GM23248 (cell line): ENCODE measurements around the gene TMC8. TPM values are rescaled to one million over a fixed set of nuclear protein-coding genes. Genes with fewer than 3 reads are reported as not detected.
"Not testable (repeated sequence)": the region's sequence is repeated elsewhere in the genome, so short reads cannot be mapped to it uniquely, and the experiment has no call there.

Experiments
- DNase-seq: peaks from one replicate; pipeline ENCODE4 v3.0.0-alpha.2; 2015
- H2AFZ ChIP-seq: fragments of 200-600 bp; sonication (generic); 2 replicates; pipeline ENCODE4 v1.6.1; 2016; ENCODE audit warnings: antibody characterized with exemption
- H3F3A ChIP-seq: fragments of 200-600 bp; sonication (generic); 2 replicates; pipeline ENCODE4 v1.6.1; 2016; ENCODE audit warnings: mild to moderate bottlenecking, antibody characterized with exemption, mixed run types; ENCODE audit not compliant: insufficient read depth
- H3K27ac ChIP-seq: fragments of 200-600 bp; sonication (generic); 2 replicates; pipeline ENCODE4 v1.5.1; 2016; ENCODE audit warnings: mild to moderate bottlenecking
- H3K27me3 ChIP-seq: fragments of 200-600 bp; sonication (generic); replicated peaks from 2 replicates; pipeline ENCODE4 v1.6.1; 2016; ENCODE audit warnings: mild to moderate bottlenecking; ENCODE audit not compliant: insufficient read depth
- H3K36me3 ChIP-seq: fragments of 200-600 bp; sonication (generic); 2 replicates; pipeline ENCODE4 v1.6.1; 2016; ENCODE audit warnings: low read depth, mild to moderate bottlenecking
- H3K4me1 ChIP-seq: fragments of 200-600 bp; sonication (generic); 2 replicates; pipeline ENCODE4 v1.6.1; 2016; ENCODE audit warnings: mild to moderate bottlenecking; ENCODE audit not compliant: insufficient read depth
- H3K4me2 ChIP-seq: fragments of 200-600 bp; sonication (generic); one replicate; pipeline ENCODE4 v1.6.1; 2016; ENCODE audit warnings: mild to moderate bottlenecking; ENCODE audit not compliant: unreplicated experiment
- H3K4me3 ChIP-seq: fragments of 200-600 bp; sonication (generic); 2 replicates; pipeline ENCODE4 v1.5.1; 2016; ENCODE audit warnings: mild to moderate bottlenecking
- H3K79me2 ChIP-seq: fragments of 200-600 bp; sonication (generic); 2 replicates; pipeline ENCODE4 v1.6.1; 2016; ENCODE audit warnings: mild to moderate bottlenecking; ENCODE audit not compliant: insufficient read depth
- H3K9ac ChIP-seq: fragments of 200-600 bp; sonication (generic); 2 replicates; pipeline ENCODE4 v1.6.1; 2016; ENCODE audit warnings: mild to moderate bottlenecking
- H3K9me2 ChIP-seq: fragments of 200-600 bp; sonication (generic); 2 replicates; pipeline ENCODE4 v1.6.1; 2016; ENCODE audit warnings: mixed run types, mild to moderate bottlenecking, moderate library complexity; ENCODE audit not compliant: insufficient read depth
- H3K9me3 ChIP-seq: fragments of 200-600 bp; sonication (generic); one replicate; pipeline ENCODE4 v1.6.1; 2017; ENCODE audit warnings: low read depth
- H4K20me1 ChIP-seq: fragments of 200-600 bp; sonication (generic); 2 replicates; pipeline ENCODE4 v1.6.0; 2016; ENCODE audit not compliant: insufficient read depth
- EZH2 ChIP-seq: fragments of 200-600 bp; sonication (generic); IDR thresholded peaks from 2 replicates; pipeline ENCODE4 v1.6.1; 2018; ENCODE audit warnings: antibody characterized with exemption, mild to moderate bottlenecking; ENCODE audit not compliant: insufficient read depth, poor library complexity, severe bottlenecking
- EZH2phosphoT487 ChIP-seq: fragments of 200-600 bp; sonication (generic); IDR thresholded peaks from 2 replicates; pipeline ENCODE4 v1.6.1; 2018; ENCODE audit warnings: antibody characterized with exemption, moderate library complexity, mild to moderate bottlenecking, low read depth; ENCODE audit not compliant: insufficient read depth
- WGBS, 2 experiments: methylation state at CpG; one replicate each; pipeline ENCODE4 v1.1.6; 2015 to 2017; ENCODE audit warnings: low lambda C conversion rate in 2 of 2, low coverage in 1 of 2; ENCODE audit errors: missing lambda C conversion rate in 2 of 2; 5-methylcytosine and 5-hydroxymethylcytosine counted together
- in situ Hi-C: fragments of 300-500 bp; cut with MboI; formaldehyde crosslinking; loops from 2 replicates; pipeline ENCODE4 v1.15.0; 2020
- polyA plus RNA-seq: library from polyadenylated mRNA; unstranded; fragments of >200 nt; fragmentation: Nextera tagmentation; extraction: Ambion mirVana; gene quantifications from 2 replicates; pipeline ENCODE4 v1.2.1, GENCODE V29; 2016
- total RNA-seq: library from RNA; depleted of rRNA; stranded (reverse); fragments of >200 nt; shearing (Covaris generic); gene quantifications from 2 replicates; pipeline ENCODE4 v1.2.3, GENCODE V29; 2014

Gene TMC8
- total and polyA plus RNA-seq, 2 experiments from 2014 or later = not detected

DNA sequence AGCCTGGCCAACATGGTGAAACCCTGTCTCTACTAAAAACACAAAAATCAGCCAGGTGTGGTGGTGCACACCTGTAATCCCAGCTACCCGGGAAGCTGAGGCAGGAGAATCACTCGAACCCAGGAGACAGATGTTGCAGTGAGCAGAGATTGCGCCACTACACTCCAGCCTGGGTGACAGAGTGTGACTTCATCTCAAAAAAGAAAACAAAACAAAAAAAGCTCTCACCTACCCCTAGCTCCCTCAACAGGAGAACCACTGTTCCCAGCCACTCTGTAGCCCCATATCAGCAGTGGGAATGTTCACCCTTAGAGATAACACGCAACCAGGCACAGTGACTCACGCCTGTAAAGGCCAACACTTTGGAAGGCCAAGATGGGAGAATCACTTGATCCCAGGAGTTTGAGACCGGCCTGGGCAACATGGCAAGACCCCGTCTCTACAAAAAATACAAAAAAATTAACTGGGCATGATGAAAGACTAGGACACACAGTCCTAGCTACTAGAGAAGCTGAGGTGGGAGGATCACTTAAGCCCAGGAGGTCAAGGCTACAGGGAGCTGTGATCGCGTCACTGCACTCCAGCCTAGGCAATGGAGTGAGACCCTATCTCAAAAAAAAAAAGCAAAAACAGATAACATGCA is 5.4 kb downstream of the TMC8 start:
- Histone ChIP-seq H3K27ac (no peak overlapping the region), H3F3A (no peaks in the 10 kb centered on the region), H3K9me2 (no peaks in the 10 kb centered on the region), H4K20me1 (no peaks in the 10 kb centered on the region), H3K4me3 (no peak overlapping the region), H3K9ac (no peak overlapping the region), H3K4me1 (no peaks in the 10 kb centered on the region), H3K36me3 (no peaks in the 10 kb centered on the region), H3K79me2 (no peaks in the 10 kb centered on the region), H3K27me3 (peaks cover 22% of the 10 kb centered on the region), H2AFZ (no peak overlapping the region), H3K9me3 (no peaks in the 10 kb centered on the region), H3K4me2 (no peak overlapping the region)
- no peak for TF ChIP-seq EZH2
- no peak for TF ChIP-seq EZH2phosphoT487
- in situ Hi-C loops = no loop called here
- DNase-seq = no peak
- WGBS, 2 experiments = 83% methylated on average over 9 of the region's 9 CpGs

DNA sequence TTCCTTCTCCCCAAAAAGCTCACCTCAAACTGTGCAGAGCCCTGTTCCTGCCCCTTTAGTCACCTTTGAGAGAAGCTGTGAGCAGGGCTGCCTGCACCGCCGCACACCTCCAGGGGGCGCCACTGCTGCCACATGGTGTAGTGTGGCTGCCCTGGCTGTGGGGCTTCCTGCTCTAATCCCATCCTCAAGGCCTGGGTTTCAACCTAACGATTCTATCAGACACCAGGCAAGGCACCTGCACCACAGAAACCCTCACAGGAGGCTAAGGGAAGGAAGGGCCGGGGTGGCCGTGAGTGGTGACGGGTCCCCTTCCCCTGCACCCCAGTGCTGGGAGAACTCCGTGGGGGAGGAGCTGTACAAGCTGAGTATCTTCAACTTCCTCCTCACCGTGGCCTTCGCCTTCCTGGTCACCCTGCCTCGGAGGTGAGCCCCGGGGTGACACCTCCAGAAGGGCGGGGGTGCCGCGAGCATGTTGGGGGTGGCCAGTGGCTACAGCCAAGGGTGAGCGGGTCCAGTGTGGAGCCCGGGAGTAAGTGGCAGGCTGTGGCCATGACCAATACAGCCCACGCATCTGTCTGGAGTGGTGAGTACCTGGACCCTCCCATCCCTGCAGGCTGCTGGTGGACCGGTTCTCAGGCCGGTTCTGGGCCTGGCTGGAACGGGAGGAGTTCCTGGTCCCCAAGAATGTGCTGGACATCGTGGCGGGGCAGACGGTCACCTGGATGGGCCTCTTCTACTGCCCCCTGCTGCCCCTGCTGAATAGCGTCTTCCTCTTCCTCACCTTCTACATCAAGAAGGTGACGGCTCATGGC is 7.0 kb downstream of the TMC8 start:
- no peak for TF ChIP-seq EZH2phosphoT487
- no peak for TF ChIP-seq EZH2
- H4K20me1 ChIP-seq = no peaks in the 10 kb centered on the region
- no peak overlapping the region for H3K4me3 ChIP-seq
- WGBS, 2 experiments = 62 to 65% methylated on average over 26 of the region's 26 CpGs
- in situ Hi-C loops = no loop called here
- H3K79me2 ChIP-seq = no peaks in the 10 kb centered on the region
- no peak for DNase-seq
- no peaks in the 10 kb centered on the region for H3K36me3 ChIP-seq
- H3K27me3 ChIP-seq = peaks cover 12% of the 10 kb centered on the region; the same call in 1 of the 2 replicates
- H2AFZ ChIP-seq = no peak overlapping the region
- no peak overlapping the region for H3K27ac ChIP-seq
- H3K9ac ChIP-seq = no peak overlapping the region
- no peak overlapping the region for H3K4me2 ChIP-seq
- no peaks in the 10 kb centered on the region for H3K4me1 ChIP-seq
- no peaks in the 10 kb centered on the region for H3K9me2 ChIP-seq
- no peaks in the 10 kb centered on the region for H3K9me3 ChIP-seq
- no peaks in the 10 kb centered on the region for H3F3A ChIP-seq

GRCh38 chr17:78138204-78139060 is 7.9 kb downstream of the TMC8 start:
- Histone ChIP-seq H3K4me1 (no peaks in the 10 kb centered on the region), H3K27ac (no peak overlapping the region), H3K4me3 (no peak overlapping the region), H3F3A (no peaks in the 10 kb centered on the region), H3K4me2 (no peak overlapping the region), H3K27me3 (0 out of 2 replicates have a peak, but pooled peaks cover 6% of the 10 kb centered on the region), H3K36me3 (no peaks in the 10 kb centered on the region), H3K9me2 (no peaks in the 10 kb centered on the region), H3K9ac (no peak overlapping the region), H3K79me2 (no peaks in the 10 kb centered on the region), H4K20me1 (no peaks in the 10 kb centered on the region), H3K9me3 (no peaks in the 10 kb centered on the region), H2AFZ (no peak overlapping the region)
- in situ Hi-C loops = no loop called here
- WGBS, 2 experiments = 64 to 83% methylated on average over 14 to 17 of the region's 17 CpGs
- TF ChIP-seq EZH2 (no peak), EZH2phosphoT487 (no peak)
- no peak for DNase-seq

DNA sequence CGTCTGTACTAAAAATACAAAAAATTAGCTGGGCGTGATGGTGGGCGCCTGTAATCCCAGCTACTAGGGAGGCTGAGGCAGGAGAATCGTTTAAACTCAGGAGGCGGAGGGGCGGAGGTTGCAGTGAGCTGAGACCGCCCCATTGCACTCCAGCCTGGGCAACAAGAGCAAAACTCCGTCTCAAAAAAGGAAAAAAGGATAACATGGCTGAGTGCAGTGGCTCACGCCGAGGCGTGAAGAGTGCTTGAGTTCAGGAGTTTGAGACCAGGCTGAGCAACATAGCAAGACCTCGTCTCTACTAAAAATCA is 9.2 kb downstream of the TMC8 start:
- H3K9me2 ChIP-seq, H3K36me3 ChIP-seq, H3K27me3 ChIP-seq, H3K9ac ChIP-seq, H3F3A ChIP-seq, H3K4me3 ChIP-seq, H3K79me2 ChIP-seq, H3K4me1 ChIP-seq, H3K9me3 ChIP-seq, in situ Hi-C loops, DNase-seq, H4K20me1 ChIP-seq, H3K27ac ChIP-seq, H2AFZ ChIP-seq, H3K4me2 ChIP-seq: not testable (repeated sequence)
- 84 to 85% methylated on average over 12 of the region's 12 CpGs for WGBS, 2 experiments
